ENCODE results near the gene RILP.

RILP gene

GRCh38 chr17:1598399-1599095 is 51.1 kb downstream of the RILP start:
- no peak for DNase-seq

GRCh38 chr17:1597861-1598342 is 51.8 kb downstream of the RILP start:
- no peak for DNase-seq
